Measurements from ENCODE around the gene GPRC5A. TPM values are rescaled to one million over a fixed set of nuclear protein-coding genes. Genes with fewer than 3 reads are reported as not detected.
"Not testable (repeated sequence)": the region's sequence is repeated elsewhere in the genome, so short reads cannot be mapped to it uniquely, and the experiment has no call there.

The GPRC5A gene
- total RNA-seq: 10 to 100 TPM in 3 of 4 donors, 1 to 10 TPM in 1; 2.0 to 13.2 (median 12.4) TPM

- intact Hi-C loops (cut with DNase I; ENCODE audit: low total_unique reads): no loop called here
- H3K27ac ChIP-seq: peak within 1 kb of the TSS; percentile 84 to 94
- no peaks in the 10 kb centered on the region for H3K27me3 ChIP-seq
- peak; percentile 94 to 96 for DNase-seq
- H3K9me3 ChIP-seq: no peaks in the 10 kb centered on the region
- H3K36me3 ChIP-seq: no peaks in the 10 kb centered on the region
- peak within 1 kb of the TSS; percentile 55 to 58 for H3K4me3 ChIP-seq
- no peaks in the 10 kb centered on the region for H3K4me1 ChIP-seq
- TF ChIP-seq, protein P1, sequence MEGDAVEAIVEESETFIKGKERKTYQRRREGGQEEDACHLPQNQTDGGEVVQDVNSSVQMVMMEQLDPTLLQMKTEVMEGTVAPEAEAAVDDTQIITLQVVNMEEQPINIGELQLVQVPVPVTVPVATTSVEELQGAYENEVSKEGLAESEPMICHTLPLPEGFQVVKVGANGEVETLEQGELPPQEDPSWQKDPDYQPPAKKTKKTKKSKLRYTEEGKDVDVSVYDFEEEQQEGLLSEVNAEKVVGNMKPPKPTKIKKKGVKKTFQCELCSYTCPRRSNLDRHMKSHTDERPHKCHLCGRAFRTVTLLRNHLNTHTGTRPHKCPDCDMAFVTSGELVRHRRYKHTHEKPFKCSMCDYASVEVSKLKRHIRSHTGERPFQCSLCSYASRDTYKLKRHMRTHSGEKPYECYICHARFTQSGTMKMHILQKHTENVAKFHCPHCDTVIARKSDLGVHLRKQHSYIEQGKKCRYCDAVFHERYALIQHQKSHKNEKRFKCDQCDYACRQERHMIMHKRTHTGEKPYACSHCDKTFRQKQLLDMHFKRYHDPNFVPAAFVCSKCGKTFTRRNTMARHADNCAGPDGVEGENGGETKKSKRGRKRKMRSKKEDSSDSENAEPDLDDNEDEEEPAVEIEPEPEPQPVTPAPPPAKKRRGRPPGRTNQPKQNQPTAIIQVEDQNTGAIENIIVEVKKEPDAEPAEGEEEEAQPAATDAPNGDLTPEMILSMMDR (IDR thresholded peaks at IDR 0.05): peak in 3 of 4 experiments; percentile 13 to 33 (median 19)
- peak; percentile 10 to 80 for TF ChIP-seq POLR2A (IDR thresholded peaks at IDR 0.05)
Observed at GRCh38 chr12:12891080-12891880, at the start of gene GPRC5A. GPRC5A (plus strand) TSS chr12:12891562; CDS start chr12:12908250, 16,688 bp downstream.

DNA sequence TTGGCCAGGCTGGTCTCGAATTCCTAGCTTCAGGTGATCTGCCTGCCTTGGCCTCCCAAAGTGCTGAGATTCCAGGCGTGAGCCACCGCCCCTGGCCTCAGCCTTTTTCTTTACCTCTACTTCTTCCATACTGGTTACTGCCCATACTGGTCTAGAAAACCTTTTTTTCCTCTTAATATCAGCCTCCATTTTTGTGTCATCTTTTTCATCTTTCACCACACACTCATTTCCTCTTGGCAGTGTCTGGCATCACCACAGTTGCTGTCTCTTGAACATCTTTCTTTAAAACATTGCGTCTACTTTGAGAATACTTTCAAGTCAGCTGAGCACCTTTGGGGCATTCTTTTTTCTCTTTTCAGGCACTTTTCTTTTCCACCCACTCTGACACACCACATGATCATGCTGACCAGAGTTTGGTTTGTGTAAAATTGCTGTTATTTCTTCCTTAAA lies 45.5 kb upstream of the GPRC5A start:
- intact Hi-C loops (cut with DNase I; ENCODE audit: low total_unique reads): no loop called here

GRCh38 chr12:12846780-12847179 lies 44.6 kb upstream of the GPRC5A start:
- H3K9me3 ChIP-seq; H3K27me3 ChIP-seq; H3K27ac ChIP-seq; H3K4me1 ChIP-seq; DNase-seq; H3K4me3 ChIP-seq; intact Hi-C loops (cut with DNase I; ENCODE audit: low total_unique reads); H3K36me3 ChIP-seq: not testable (repeated sequence)

More for the DNA sequence above, 45.5 kb upstream of the GPRC5A start:
- no peak for TF ChIP-seq POLR2A (IDR thresholded peaks at IDR 0.05)
- TF ChIP-seq, protein P1 (IDR thresholded peaks at IDR 0.05): no peak
- DNase-seq: no peak
- H3K27me3 ChIP-seq: no peaks in the 10 kb centered on the region
- no peaks in the 10 kb centered on the region for H3K4me1 ChIP-seq
- H3K27ac ChIP-seq: no peak overlapping the region
- H3K4me3 ChIP-seq: no peak overlapping the region
- H3K9me3 ChIP-seq: no peaks in the 10 kb centered on the region
- no peaks in the 10 kb centered on the region for H3K36me3 ChIP-seq

DNA sequence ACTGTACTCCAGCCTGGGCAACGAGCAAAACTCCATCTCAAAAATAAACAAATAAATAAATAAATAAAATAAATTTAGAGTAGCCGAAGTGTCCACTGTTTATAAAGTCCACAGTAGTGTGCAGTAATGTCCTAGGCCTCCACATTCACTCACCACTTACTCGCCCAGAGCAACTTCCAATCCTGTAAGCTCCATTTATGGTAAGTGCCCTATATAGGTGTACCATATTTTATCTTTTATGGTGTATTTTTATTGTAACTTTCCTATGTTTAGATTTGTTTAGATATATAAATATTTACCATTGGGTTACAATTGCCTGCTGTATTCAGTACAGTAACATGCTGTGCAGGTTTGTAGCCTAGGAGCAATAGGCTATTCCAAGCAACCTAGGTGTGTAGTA lies 37.9 kb upstream of the GPRC5A start:
- H3K4me1 ChIP-seq: no peaks in the 10 kb centered on the region
- H3K4me3 ChIP-seq: no peak overlapping the region
- H3K36me3 ChIP-seq: no peaks in the 10 kb centered on the region
- H3K9me3 ChIP-seq: no peaks in the 10 kb centered on the region
- TF ChIP-seq, protein P1 (IDR thresholded peaks at IDR 0.05): no peak
- no peak for TF ChIP-seq POLR2A (IDR thresholded peaks at IDR 0.05)
- no peak for DNase-seq
- intact Hi-C loops (cut with DNase I; ENCODE audit: low total_unique reads): no loop called here
- H3K27me3 ChIP-seq: no peaks in the 10 kb centered on the region
- H3K27ac ChIP-seq: no peak overlapping the region

GRCh38 chr12:12859690-12860089 lies 31.7 kb upstream of the GPRC5A start:
- DNase-seq: no peak
- no peak overlapping the region for H3K27ac ChIP-seq
- H3K36me3 ChIP-seq: no peaks in the 10 kb centered on the region
- no peak overlapping the region for H3K4me3 ChIP-seq
- no peaks in the 10 kb centered on the region for H3K27me3 ChIP-seq
- H3K9me3 ChIP-seq: no peaks in the 10 kb centered on the region
- intact Hi-C loops (cut with DNase I; ENCODE audit: low total_unique reads): no loop called here
- H3K4me1 ChIP-seq: no peaks in the 10 kb centered on the region
- TF ChIP-seq, protein P1 (IDR thresholded peaks at IDR 0.05): no peak
- no peak for TF ChIP-seq POLR2A (IDR thresholded peaks at IDR 0.05)
